Fibroblast of mammary gland (primary cell): Measurements from ENCODE around the gene UGT1A1.

Experiments used
- DNase-seq: peaks from one replicate; pipeline ENCODE4 v3.0.0-alpha.2; 2010; ENCODE audit warnings: low read depth
- H3K4me3 ChIP-seq: 2 replicates; pipeline ENCODE4 v1.5.1; 2011; ENCODE audit warnings: low read depth, mild to moderate bottlenecking, low read length, moderate library complexity; ENCODE audit not compliant: control insufficient read depth
- TF ChIP-seq, protein P1 (sequence below): conservative IDR thresholded peaks from 2 replicates; pipeline ENCODE4 v1.5.1; 2011; ENCODE audit warnings: low read depth, low read length, inconsistent platforms; ENCODE audit not compliant: control insufficient read depth, insufficient read depth

Gene UGT1A1

DNA sequence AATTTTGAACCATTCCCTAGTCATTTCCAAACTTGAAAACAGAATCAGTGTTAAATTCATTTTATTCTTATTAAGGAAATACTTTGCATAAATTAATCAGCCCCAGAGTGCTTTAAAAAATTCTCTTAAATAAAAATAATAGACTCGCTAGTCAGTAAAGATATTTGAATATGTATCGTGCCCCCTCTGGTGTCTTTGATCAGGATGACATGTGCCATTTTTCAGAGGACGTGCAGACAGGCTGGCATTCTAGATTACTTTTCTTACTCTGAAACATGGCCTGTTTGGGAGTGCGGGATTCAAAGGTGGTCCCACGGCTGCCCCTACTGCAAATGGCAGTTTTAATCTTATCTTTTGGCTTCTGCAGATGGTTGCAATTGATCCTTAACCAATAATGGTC is 12.5 kb downstream of the UGT1A1 start:
- DNase-seq, result no peak
- TF ChIP-seq, protein P1, sequence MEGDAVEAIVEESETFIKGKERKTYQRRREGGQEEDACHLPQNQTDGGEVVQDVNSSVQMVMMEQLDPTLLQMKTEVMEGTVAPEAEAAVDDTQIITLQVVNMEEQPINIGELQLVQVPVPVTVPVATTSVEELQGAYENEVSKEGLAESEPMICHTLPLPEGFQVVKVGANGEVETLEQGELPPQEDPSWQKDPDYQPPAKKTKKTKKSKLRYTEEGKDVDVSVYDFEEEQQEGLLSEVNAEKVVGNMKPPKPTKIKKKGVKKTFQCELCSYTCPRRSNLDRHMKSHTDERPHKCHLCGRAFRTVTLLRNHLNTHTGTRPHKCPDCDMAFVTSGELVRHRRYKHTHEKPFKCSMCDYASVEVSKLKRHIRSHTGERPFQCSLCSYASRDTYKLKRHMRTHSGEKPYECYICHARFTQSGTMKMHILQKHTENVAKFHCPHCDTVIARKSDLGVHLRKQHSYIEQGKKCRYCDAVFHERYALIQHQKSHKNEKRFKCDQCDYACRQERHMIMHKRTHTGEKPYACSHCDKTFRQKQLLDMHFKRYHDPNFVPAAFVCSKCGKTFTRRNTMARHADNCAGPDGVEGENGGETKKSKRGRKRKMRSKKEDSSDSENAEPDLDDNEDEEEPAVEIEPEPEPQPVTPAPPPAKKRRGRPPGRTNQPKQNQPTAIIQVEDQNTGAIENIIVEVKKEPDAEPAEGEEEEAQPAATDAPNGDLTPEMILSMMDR, result no peak

DNA sequence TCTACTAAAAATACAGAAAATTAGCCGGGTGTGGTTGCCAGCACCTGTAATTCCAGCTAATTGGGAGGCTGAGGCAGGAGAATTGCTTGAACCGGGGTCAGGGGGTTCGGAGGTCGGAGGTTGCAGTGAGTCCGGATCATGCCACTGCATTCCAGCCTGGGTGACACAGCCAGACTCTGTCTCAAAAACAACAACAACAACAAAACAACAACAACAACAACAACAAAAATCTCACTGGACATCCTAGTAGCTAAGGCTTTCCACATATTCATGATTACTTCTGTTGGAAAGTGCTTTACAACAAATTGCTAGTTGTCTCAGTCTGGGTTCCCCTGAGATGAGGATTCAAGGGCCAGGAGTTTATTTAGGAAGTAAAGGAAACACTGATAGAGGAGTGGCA is 13.8 kb downstream of the UGT1A1 start:
- H3K4me3 ChIP-seq, result no peak overlapping the region
- TF ChIP-seq, protein P1, result no peak
- DNase-seq, result no peak

More for the DNA sequence above, 12.5 kb downstream of the UGT1A1 start:
- H3K4me3 ChIP-seq, result no peak overlapping the region

DNA sequence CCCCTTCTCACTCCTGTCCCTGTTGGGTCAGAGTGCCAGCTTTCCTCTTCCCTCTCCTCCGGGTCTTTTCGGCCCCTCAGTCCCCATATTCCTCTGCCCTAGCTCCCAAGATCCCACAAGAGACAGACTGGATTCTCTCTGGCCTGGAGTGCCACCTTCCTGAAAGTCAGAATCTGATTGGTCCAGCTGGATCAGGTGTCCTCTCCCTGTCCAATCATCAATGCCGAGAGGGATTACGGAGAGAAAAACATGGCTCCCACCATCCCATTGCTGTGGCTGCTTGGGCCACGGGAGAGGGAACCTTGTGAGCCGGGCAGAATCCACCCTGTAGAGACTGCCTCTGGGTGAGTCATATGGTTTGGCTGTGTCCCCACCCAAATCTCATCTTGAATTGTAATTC is 15.3 kb downstream of the UGT1A1 start:
- no peak for DNase-seq
- TF ChIP-seq, protein P1, result no peak
- no peak overlapping the region for H3K4me3 ChIP-seq

DNA sequence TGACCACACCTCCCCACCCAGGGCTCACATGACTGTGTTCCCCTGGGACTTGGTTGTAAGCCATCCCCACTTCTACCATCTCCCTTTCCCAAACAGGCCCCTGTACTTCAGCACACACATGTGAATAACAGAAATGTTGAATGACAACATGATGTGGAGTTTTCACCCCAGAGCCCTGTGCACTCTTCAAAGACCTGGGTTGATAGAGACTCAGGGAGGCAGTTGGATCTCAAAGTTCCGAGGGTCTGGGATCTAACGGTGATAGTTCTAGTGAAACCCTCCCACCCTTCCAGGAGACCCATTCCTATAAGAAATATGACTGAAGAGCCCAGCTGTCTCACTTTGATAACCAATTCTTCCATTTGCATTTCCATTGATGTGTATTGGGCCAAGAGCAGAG is 18.0 kb downstream of the UGT1A1 start, which contains the start of gene MROH2A:
Gene MROH2A (plus strand): TSS at position 301 of the 400 bp plus-strand sequence. CDS start 1,029 bp downstream, outside the sequence.
- H3K4me3 ChIP-seq, result no peak within 1 kb of the TSS
- TF ChIP-seq, protein P1, result no peak
- no peak for DNase-seq

DNA sequence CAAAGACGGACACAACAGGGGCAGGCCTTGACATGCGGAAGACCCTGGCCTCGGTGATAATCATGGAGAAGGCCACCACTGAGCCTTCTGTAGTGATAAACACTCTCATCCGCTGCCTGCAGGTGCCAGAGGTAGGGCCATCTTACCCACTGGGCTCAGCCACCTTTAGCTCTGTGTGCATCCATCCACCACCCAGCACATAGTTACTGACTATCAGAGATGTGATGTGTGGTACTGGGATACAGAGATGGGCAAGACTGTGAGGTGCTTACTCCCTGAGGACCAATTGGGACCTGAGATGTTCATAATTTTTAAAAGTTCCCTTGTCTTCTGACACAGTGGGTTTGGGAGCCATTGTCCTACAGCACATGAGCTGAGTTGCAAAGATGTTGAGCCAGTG is 19.7 kb downstream of the UGT1A1 start:
- no peak overlapping the region for H3K4me3 ChIP-seq
- DNase-seq, result no peak
- TF ChIP-seq, protein P1, result no peak

DNA sequence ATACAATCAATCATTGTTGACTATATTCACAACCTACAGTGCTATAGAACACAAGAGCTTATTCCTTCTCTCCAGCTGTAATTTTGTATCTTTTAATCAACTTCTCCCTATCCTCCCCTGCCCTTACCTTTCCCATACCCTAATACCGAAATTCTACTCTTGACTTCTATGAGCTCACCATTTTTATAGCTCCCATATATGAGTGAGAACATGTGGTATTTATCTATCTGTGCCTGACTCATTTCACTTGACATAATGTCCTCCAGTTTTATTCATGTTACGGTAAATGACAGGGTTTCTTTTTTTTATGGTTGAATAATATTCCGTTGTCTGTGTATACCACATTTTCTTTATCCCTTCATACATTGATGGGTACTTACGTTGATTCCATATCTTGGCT is 20.7 kb downstream of the UGT1A1 start:
- no peak for DNase-seq
- TF ChIP-seq, protein P1, result no peak
- no peak overlapping the region for H3K4me3 ChIP-seq

DNA sequence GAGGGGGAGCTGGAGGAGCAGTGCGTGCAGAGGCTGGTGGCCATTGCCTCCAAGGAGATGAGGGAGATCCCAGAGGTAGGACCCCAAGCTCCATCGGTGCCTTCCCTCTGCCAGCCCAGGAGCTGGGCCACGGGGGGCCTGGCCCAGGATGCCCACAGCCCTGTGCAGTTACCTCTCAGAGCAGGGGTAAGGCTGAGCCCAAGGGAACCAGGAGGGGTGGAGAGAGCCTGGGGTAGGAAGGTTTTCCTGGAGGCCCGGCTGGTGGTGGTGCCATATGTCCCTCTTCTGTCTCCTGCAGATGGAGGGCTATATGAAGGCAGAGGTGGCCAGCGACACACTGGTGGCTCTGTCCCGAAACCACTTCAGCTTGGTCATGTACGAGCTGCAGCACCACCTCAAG is 29.5 kb downstream of the UGT1A1 start:
- no peak overlapping the region for H3K4me3 ChIP-seq
- TF ChIP-seq, protein P1, result no peak
- no peak for DNase-seq
